HepG2 (cell line): ENCODE measurements around the gene CDC34. TPM values are rescaled to one million over a fixed set of nuclear protein-coding genes. Genes with fewer than 3 reads are reported as not detected.
A peak's percentile ranks its signal among the peaks of the same experiment; 100 is the strongest.

Experiments
- ATF1 ChIP-seq: IDR thresholded peaks from 2 replicates; pipeline ENCODE4 v1.6.1; 2016; ENCODE audit warnings: mild to moderate bottlenecking, control low read depth
- DNMT1 ChIP-seq: sonication (generic); formaldehyde crosslinking; IDR thresholded peaks from 2 replicates; pipeline ENCODE4 v1.5.1; 2020; ENCODE audit warnings: mild to moderate bottlenecking, missing genetic modification reagents
- FOXA3 ChIP-seq: IDR thresholded peaks from 2 replicates; pipeline ENCODE4 v1.6.1; 2016; ENCODE audit warnings: missing genetic modification reagents, missing compliant biosample characterization
- GABPA ChIP-seq, 2 experiments: IDR thresholded peaks; 2 replicates each; pipeline ENCODE4 v1.6.1; 2011 to 2016; ENCODE audit warnings: low read depth in 2 of 2, low read length in 1 of 2, missing biosample characterization in 1 of 2, missing genetic modification characterization in 1 of 2
- HHEX ChIP-seq: IDR thresholded peaks from 2 replicates; pipeline ENCODE4 v1.6.1; 2016; ENCODE audit warnings: control low read depth
- KIAA2018 ChIP-seq: sonication (generic); formaldehyde crosslinking; IDR thresholded peaks from 2 replicates; pipeline ENCODE4 v1.5.0; 2020; ENCODE audit warnings: mild to moderate bottlenecking, missing genetic modification reagents, borderline replicate concordance
- RXRA ChIP-seq: sonication (generic); formaldehyde crosslinking; IDR thresholded peaks from 2 replicates; pipeline ENCODE4 v1.5.1; 2020; ENCODE audit warnings: missing genetic modification reagents
- SIN3B ChIP-seq: fragments of 150-350 bp; IDR thresholded peaks from 2 replicates; pipeline ENCODE4 v1.6.1; 2014; ENCODE audit warnings: low read length
- UBTF ChIP-seq: sonication (generic); formaldehyde crosslinking; IDR thresholded peaks from 2 replicates; pipeline ENCODE4 v1.4.0; 2020; ENCODE audit warnings: mild to moderate bottlenecking, missing genetic modification reagents
- XBP1 ChIP-seq: sonication (generic); formaldehyde crosslinking; IDR thresholded peaks from 2 replicates; pipeline ENCODE4 v1.5.0; 2020; ENCODE audit warnings: missing genetic modification reagents
- ZNF143 ChIP-seq: sonication (generic); formaldehyde crosslinking; IDR thresholded peaks from 2 replicates; pipeline ENCODE4 v1.4.0; 2020; ENCODE audit warnings: missing genetic modification reagents
- ZNF224 ChIP-seq: sonication (generic); formaldehyde crosslinking; IDR thresholded peaks from 2 replicates; pipeline ENCODE4 v1.5.0; 2020; ENCODE audit warnings: mild to moderate bottlenecking, missing genetic modification reagents
- ZNF317 ChIP-seq: sonication (generic); formaldehyde crosslinking; IDR thresholded peaks from 2 replicates; pipeline ENCODE4 v1.5.0; 2020; ENCODE audit warnings: mild to moderate bottlenecking, missing genetic modification reagents
- ZNF678 ChIP-seq: sonication (generic); formaldehyde crosslinking; IDR thresholded peaks from 2 replicates; pipeline ENCODE4 v1.4.0; 2020; ENCODE audit warnings: mild to moderate bottlenecking, missing genetic modification reagents
- ZNF761 ChIP-seq: sonication (generic); formaldehyde crosslinking; conservative IDR thresholded peaks from 2 replicates; pipeline ENCODE4 v1.4.0; 2020; ENCODE audit warnings: mild to moderate bottlenecking, missing genetic modification reagents
- ZNF784 ChIP-seq: sonication (generic); formaldehyde crosslinking; IDR thresholded peaks from 2 replicates; pipeline ENCODE4 v1.5.1; 2020; ENCODE audit warnings: missing genetic modification reagents, mild to moderate bottlenecking, borderline replicate concordance
- ZNF850 ChIP-seq: sonication (generic); formaldehyde crosslinking; conservative IDR thresholded peaks from 2 replicates; pipeline ENCODE4 v1.9.0; 2021; ENCODE audit warnings: mild to moderate bottlenecking, missing genetic modification reagents
- ZSCAN5A ChIP-seq: sonication (generic); formaldehyde crosslinking; IDR thresholded peaks from 2 replicates; pipeline ENCODE4 v1.8.0; 2022; ENCODE audit warnings: mild to moderate bottlenecking, missing genetic modification reagents, borderline replicate concordance
- polyA plus RNA-seq, 8 experiments: library from polyadenylated mRNA; depleted of rRNA in 3 of 8; stranded (reverse) in 7 of 8; unstranded in 1 of 8; fragments of >200 nt; fragmentation: Illumina TruSeq in 4 of 8; extraction: Trizol in 4 of 8; gene quantifications; 2 replicates each; pipeline versions ENCODE4 v1.2.1 to v1.2.3, GENCODE V29; 2011 to 2016; ENCODE audit warnings: low read depth in 4 of 8, missing spikeins in 1 of 8, mixed read lengths in 1 of 8; ENCODE audit not compliant: insufficient read depth in 1 of 8
- total RNA-seq, 5 experiments: library from RNA; depleted of rRNA; stranded (reverse); fragments of >200 nt; fragmentation: Illumina TruSeq; extraction: Trizol; gene quantifications; 2 replicates each; pipeline ENCODE4 v1.2.3, GENCODE V29; 2016; ENCODE audit warnings: low read depth in 1 of 5

CDC34 gene
- total and polyA plus RNA-seq, 2 of the 13 experiments (the other 11 are each of a cell fraction or from before 2014, with no cell fraction given), result 138 to 150 TPM

GRCh38 chr19:558770-559439 is 27.3 kb downstream of the CDC34 start (continued):
- TF ChIP-seq ATF1 (CRISPR knock-in tag) (no peak), ZNF143 (CRISPR knock-in tag) (no peak), ZNF784 (CRISPR knock-in tag) (0 out of 2 replicates have a peak, but pooled peaks have one; percentile 45), DNMT1 (CRISPR knock-in tag) (no peak), XBP1 (no peak), ZNF224 (CRISPR knock-in tag) (no peak), ZNF850 (CRISPR knock-in tag) (no peak), UBTF (CRISPR knock-in tag) (no peak), HHEX (no peak), FOXA3 (CRISPR knock-in tag) (peak; percentile 83), SIN3B (no peak), RXRA (peak; percentile 47; the same call in 1 of the 2 replicates), ZNF317 (CRISPR knock-in tag) (no peak), ZNF761 (CRISPR knock-in tag) (no peak), ZSCAN5A (CRISPR knock-in tag) (no peak), ZNF678 (no peak), GABPA (IDR thresholded peaks at IDR 0.05; ENCODE audit: low read depth, low read length) (no peak), GABPA (CRISPR knock-in tag; IDR thresholded peaks at IDR 0.05; ENCODE audit: low read depth) (peak; percentile 40; the same call in 1 of the 2 replicates), KIAA2018 (no peak)
